Measurements from ENCODE around the gene RDM1.

GRCh38 chr17:35917519-35918213, 12.9 kb downstream of the RDM1 start:
- TF ChIP-seq, protein P1, sequence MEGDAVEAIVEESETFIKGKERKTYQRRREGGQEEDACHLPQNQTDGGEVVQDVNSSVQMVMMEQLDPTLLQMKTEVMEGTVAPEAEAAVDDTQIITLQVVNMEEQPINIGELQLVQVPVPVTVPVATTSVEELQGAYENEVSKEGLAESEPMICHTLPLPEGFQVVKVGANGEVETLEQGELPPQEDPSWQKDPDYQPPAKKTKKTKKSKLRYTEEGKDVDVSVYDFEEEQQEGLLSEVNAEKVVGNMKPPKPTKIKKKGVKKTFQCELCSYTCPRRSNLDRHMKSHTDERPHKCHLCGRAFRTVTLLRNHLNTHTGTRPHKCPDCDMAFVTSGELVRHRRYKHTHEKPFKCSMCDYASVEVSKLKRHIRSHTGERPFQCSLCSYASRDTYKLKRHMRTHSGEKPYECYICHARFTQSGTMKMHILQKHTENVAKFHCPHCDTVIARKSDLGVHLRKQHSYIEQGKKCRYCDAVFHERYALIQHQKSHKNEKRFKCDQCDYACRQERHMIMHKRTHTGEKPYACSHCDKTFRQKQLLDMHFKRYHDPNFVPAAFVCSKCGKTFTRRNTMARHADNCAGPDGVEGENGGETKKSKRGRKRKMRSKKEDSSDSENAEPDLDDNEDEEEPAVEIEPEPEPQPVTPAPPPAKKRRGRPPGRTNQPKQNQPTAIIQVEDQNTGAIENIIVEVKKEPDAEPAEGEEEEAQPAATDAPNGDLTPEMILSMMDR (IDR thresholded peaks at IDR 0.05): no peak
- no peak for TF ChIP-seq POLR2A (IDR thresholded peaks at IDR 0.05)
